Natural killer cell (primary cell): Measurements from ENCODE around the gene DIAPH3. TPM values are rescaled to one million over a fixed set of nuclear protein-coding genes. Genes with fewer than 3 reads are reported as not detected.

ENCODE experiments used
- ATAC-seq, 3 donors: fragments of 150-1000 bp in 2 of 3; fragments of 200-7000 bp in 1 of 3; cut with Tn5 transposase; 1 replicate in 1 of 3; 2 replicates in 2 of 3; pipeline ENCODE4 v1.10.0; 2021; ENCODE audit warnings: mild to moderate bottlenecking in 2 of 3, moderate library complexity in 2 of 3
- DNase-seq, 2 donors: peaks; one replicate each; pipeline versions ENCODE4 v3.0.0 to v3.0.0-alpha.2; 2013 to 2021; ENCODE audit warnings: mixed read lengths in 1 of 2
- H3K27ac ChIP-seq: one replicate; pipeline ENCODE4 v1.5.1; 2013; ENCODE audit warnings: mild to moderate bottlenecking, low read length
- H3K27me3 ChIP-seq: one replicate; pipeline ENCODE4 v1.6.1; 2013; ENCODE audit warnings: low read length; ENCODE audit not compliant: control insufficient read depth, insufficient read depth
- H3K36me3 ChIP-seq: one replicate; pipeline ENCODE4 v1.6.1; 2013; ENCODE audit warnings: low read length; ENCODE audit not compliant: control insufficient read depth, insufficient read depth
- H3K4me1 ChIP-seq: one replicate; pipeline ENCODE4 v1.6.1; 2013; ENCODE audit warnings: low read length; ENCODE audit not compliant: control insufficient read depth, insufficient read depth
- H3K4me3 ChIP-seq: one replicate; pipeline ENCODE4 v1.5.1; 2013; ENCODE audit warnings: low read length
- H3K9me3 ChIP-seq: one replicate; pipeline ENCODE4 v1.6.1; 2013; ENCODE audit warnings: low read length; ENCODE audit not compliant: control insufficient read depth, insufficient read depth
- H3K27ac Mint-ChIP-seq, 2 donors: one replicate each; pipeline ENCODE4 v1.8.0; 2022; ENCODE audit warnings: mild to moderate bottlenecking in 2 of 2, mixed read lengths in 2 of 2, moderate library complexity in 1 of 2
- H3K27me3 Mint-ChIP-seq, 2 donors: one replicate each; pipeline ENCODE4 v1.8.0; 2022; ENCODE audit warnings: low read depth in 2 of 2, mixed read lengths in 2 of 2
- H3K36me3 Mint-ChIP-seq: one replicate; pipeline ENCODE4 v1.8.0; 2022; ENCODE audit warnings: mixed read lengths
- H3K4me1 Mint-ChIP-seq, 2 donors: one replicate each; pipeline ENCODE4 v1.8.0; 2022; ENCODE audit warnings: mixed read lengths in 2 of 2
- H3K4me3 Mint-ChIP-seq: one replicate; pipeline ENCODE4 v1.8.0; 2022; ENCODE audit warnings: mild to moderate bottlenecking, moderate library complexity, mixed read lengths
- H3K9me3 Mint-ChIP-seq, 2 donors: one replicate each; pipeline ENCODE4 v1.8.0; 2022; ENCODE audit warnings: mixed read lengths in 2 of 2
- CTCF ChIP-seq: fragments of 200-600 bp; IDR thresholded peaks from one replicate; pipeline ENCODE4 v1.8.0; 2022; ENCODE audit warnings: antibody characterized with exemption
- WGBS: methylation state at CpG from one replicate; pipeline ENCODE4 v1.1.7; 2013; ENCODE audit warnings: missing lambda C conversion rate; ENCODE audit not compliant: insufficient coverage; 5-methylcytosine and 5-hydroxymethylcytosine counted together
- intact Hi-C: fragments of 100-400 bp; cut with micrococcal nuclease; formaldehyde crosslinking; loops from one replicate; pipeline ENCODE4 v1.14.2; 2022
- total RNA-seq, 4 donors: library from RNA; stranded (reverse); fragments of 120-200 nt in 1 of 4; gene quantifications; one replicate each; pipeline versions ENCODE4 v1.2.3 to v1.2.4, GENCODE V29; 2013 to 2022

The DIAPH3 gene
- total RNA-seq, 3 donors from 2014 or later (not counting 1 experiment from before 2014, with no cell fraction given) = 0.54 to 1.0 (median 0.98) TPM

GRCh38 chr13:60016229-60016628 is 147.5 kb downstream of the DIAPH3 start:
- Histone ChIP-seq H3K4me1 (no peaks in the 10 kb centered on the region), H3K9me3 (no peaks in the 10 kb centered on the region), H3K36me3 (no peaks in the 10 kb centered on the region), H3K27me3 (no peaks in the 10 kb centered on the region), H3K4me3 (no peak overlapping the region), H3K27ac (no peak overlapping the region)
- Mint-ChIP-seq H3K27ac (no peak overlapping the region), H3K9me3 (no peaks in the 10 kb centered on the region), H3K27me3 (no peaks in the 10 kb centered on the region), H3K4me1 (peaks cover 32 to 35% of the 10 kb centered on the region in 2 donors), H3K36me3 (no peaks in the 10 kb centered on the region), H3K4me3 (no peak overlapping the region)
- DNase-seq = no peak
- WGBS = 90% methylated on average over 3 of the region's 4 CpGs
- ATAC-seq = no peak
- intact Hi-C loops = no loop called here
- TF ChIP-seq CTCF = no peak

DNA sequence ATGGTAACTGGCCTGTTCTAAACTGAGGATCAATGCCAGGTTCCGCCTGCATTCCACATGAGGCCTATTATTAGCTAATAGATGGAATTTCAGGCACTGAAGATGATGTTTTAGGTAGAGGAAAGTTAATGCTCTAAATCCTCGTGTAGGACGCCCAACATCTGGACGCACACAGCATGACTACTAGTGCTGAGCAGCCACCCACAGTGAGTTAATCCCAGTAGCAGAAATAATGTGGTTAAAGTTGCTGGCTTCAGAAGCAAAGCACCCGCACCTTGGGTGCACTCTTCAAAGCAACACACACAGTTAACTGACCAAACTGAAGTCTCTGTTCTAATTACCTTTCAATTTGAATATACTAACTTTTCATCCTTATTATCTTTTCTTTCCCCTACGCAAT is 150.6 kb downstream of the DIAPH3 start:
- Mint-ChIP-seq H3K27ac (no peak overlapping the region), H3K9me3 (no peaks in the 10 kb centered on the region), H3K27me3 (no peaks in the 10 kb centered on the region), H3K4me1 (peaks cover 13 to 19% of the 10 kb centered on the region in 2 donors), H3K4me3 (no peak overlapping the region), H3K36me3 (no peaks in the 10 kb centered on the region)
- Histone ChIP-seq H3K4me3 (no peak overlapping the region), H3K27me3 (no peaks in the 10 kb centered on the region), H3K36me3 (no peaks in the 10 kb centered on the region), H3K27ac (no peak overlapping the region), H3K4me1 (no peaks in the 10 kb centered on the region), H3K9me3 (no peaks in the 10 kb centered on the region)
- 85% methylated on average over 5 of the region's 6 CpGs for WGBS
- DNase-seq (no peak), ATAC-seq (no peak)
- TF ChIP-seq CTCF = no peak
- intact Hi-C loops = no loop called here

- no peak overlapping the region for H3K27ac ChIP-seq
- DNase-seq (no peak), ATAC-seq (no peak)
- no peak overlapping the region for H3K4me3 ChIP-seq
- no peak for TF ChIP-seq CTCF
- H3K9me3 ChIP-seq = no peaks in the 10 kb centered on the region
- no peak overlapping the region for H3K4me3 Mint-ChIP-seq
- 83% methylated on average over 1 of the region's 1 CpG for WGBS
- peaks cover 13 to 19% of the 10 kb centered on the region in 2 donors for H3K4me1 Mint-ChIP-seq
- H3K27ac Mint-ChIP-seq = no peak overlapping the region
- H3K36me3 Mint-ChIP-seq = no peaks in the 10 kb centered on the region
- no peaks in the 10 kb centered on the region for H3K9me3 Mint-ChIP-seq
- no peaks in the 10 kb centered on the region for H3K36me3 ChIP-seq
- no peaks in the 10 kb centered on the region for H3K27me3 Mint-ChIP-seq
- intact Hi-C loops = no loop called here
- no peaks in the 10 kb centered on the region for H3K4me1 ChIP-seq
- no peaks in the 10 kb centered on the region for H3K27me3 ChIP-seq
Observed at GRCh38 chr13:60012488-60012887, 151.2 kb downstream of the DIAPH3 start.
